Neural crest cell (in vitro differentiated cells): ENCODE measurements around the gene MAN2B1. TPM values are rescaled to one million over a fixed set of nuclear protein-coding genes. Genes with fewer than 3 reads are reported as not detected.

Experiments
- DNase-seq: peaks from one replicate; pipeline ENCODE4 v3.0.0; 2021; ENCODE audit warnings: low read depth, mixed read lengths, low spot score
- H3K27ac Mint-ChIP-seq: one replicate; pipeline ENCODE4 v1.8.0; 2021; ENCODE audit warnings: mild to moderate bottlenecking, mixed read lengths; ENCODE audit not compliant: unreplicated experiment
- H3K27me3 Mint-ChIP-seq: 2 replicates; pipeline ENCODE4 v1.8.0; 2021; ENCODE audit warnings: low read depth, mild to moderate bottlenecking, mixed read lengths
- H3K36me3 Mint-ChIP-seq: 2 replicates; pipeline ENCODE4 v1.8.0; 2021; ENCODE audit warnings: low read depth, mild to moderate bottlenecking, mixed read lengths
- H3K4me1 Mint-ChIP-seq: 2 replicates; pipeline ENCODE4 v1.8.0; 2021; ENCODE audit warnings: mixed read lengths
- H3K4me3 Mint-ChIP-seq: one replicate; pipeline ENCODE4 v1.8.0; 2021; ENCODE audit warnings: mild to moderate bottlenecking, mixed read lengths
- H3K9me3 Mint-ChIP-seq: 2 replicates; pipeline ENCODE4 v1.8.0; 2021; ENCODE audit warnings: mixed read lengths
- CTCF ChIP-seq: fragments of 200-600 bp; sonication (generic); conservative IDR thresholded peaks from 2 replicates; pipeline ENCODE4 v1.5.0; 2021; ENCODE audit warnings: antibody characterized with exemption, mild to moderate bottlenecking
- total RNA-seq: library from RNA; stranded (reverse); gene quantifications from 2 replicates; pipeline ENCODE4 v1.2.1, GENCODE V29; 2021

MAN2B1 gene
- total RNA-seq, 1 donor from 2014 or later: 103 TPM

- Mint-ChIP-seq H3K36me3 (peaks cover 19% of the 10 kb centered on the region), H3K4me3 (peak overlapping the region; percentile 79), H3K27ac (no peak overlapping the region), H3K27me3 (peaks cover 9% of the 10 kb centered on the region), H3K4me1 (peaks cover 19% of the 10 kb centered on the region), H3K9me3 (no peaks in the 10 kb centered on the region)
- TF ChIP-seq CTCF: no peak
- no peak for DNase-seq
Measured at GRCh38 chr19:12676928-12677327, 10.4 kb upstream of the MAN2B1 start.

DNA sequence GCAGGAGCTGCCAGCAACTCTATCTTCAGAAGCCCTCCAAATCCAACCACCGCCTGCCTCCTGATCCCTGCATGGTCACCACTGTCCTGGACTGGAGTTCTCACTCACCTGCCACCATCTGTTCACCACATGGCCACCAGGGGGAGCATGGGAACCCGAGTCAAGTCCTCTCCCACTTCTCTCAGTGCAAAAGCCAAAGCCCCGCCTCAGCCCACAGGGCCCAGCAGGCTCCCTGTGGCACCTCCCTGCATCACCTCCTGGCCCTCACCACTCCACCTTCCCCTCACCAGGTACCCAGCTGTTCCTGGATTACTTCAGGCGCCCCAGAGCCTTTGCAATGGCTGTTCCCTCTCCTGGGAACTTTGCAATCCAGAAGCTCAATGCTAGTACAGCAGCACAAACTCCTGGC, 9.8 kb upstream of the MAN2B1 start:
- H3K36me3 Mint-ChIP-seq: peaks cover 21% of the 10 kb centered on the region
- H3K27me3 Mint-ChIP-seq: peaks cover 10% of the 10 kb centered on the region
- TF ChIP-seq CTCF: peak; percentile 84
- H3K4me3 Mint-ChIP-seq: peak overlapping the region; percentile 79
- DNase-seq: peak; percentile 98
- no peak overlapping the region for H3K27ac Mint-ChIP-seq
- no peaks in the 10 kb centered on the region for H3K9me3 Mint-ChIP-seq
- peaks cover 20% of the 10 kb centered on the region for H3K4me1 Mint-ChIP-seq

DNA sequence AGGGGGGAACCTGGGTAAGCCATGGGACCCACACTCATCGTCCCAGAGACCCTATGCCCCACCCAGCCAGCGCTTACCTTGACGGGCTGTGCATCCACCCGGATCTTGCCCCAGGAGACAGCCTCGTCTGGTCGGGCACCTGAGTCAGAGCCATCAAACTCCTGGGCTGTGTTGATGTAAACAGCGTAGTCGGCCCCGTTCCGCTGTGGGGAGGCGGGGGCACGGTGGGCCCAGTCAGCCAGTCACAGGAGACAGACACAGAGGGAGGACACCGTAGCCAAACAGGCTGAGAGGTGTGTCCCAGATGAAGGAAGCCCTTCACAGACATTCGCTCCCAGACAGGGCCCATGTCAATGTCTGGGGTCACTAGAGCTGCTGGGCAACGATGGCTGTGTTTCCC, 9.4 kb upstream of the MAN2B1 start:
- peaks cover 17% of the 10 kb centered on the region for H3K36me3 Mint-ChIP-seq
- DNase-seq: no peak
- H3K9me3 Mint-ChIP-seq: no peaks in the 10 kb centered on the region
- H3K27ac Mint-ChIP-seq: no peak overlapping the region
- TF ChIP-seq CTCF: no peak
- H3K4me3 Mint-ChIP-seq: peak overlapping the region; percentile 79
- H3K27me3 Mint-ChIP-seq: peaks cover 6% of the 10 kb centered on the region
- peaks cover 16% of the 10 kb centered on the region for H3K4me1 Mint-ChIP-seq

DNA sequence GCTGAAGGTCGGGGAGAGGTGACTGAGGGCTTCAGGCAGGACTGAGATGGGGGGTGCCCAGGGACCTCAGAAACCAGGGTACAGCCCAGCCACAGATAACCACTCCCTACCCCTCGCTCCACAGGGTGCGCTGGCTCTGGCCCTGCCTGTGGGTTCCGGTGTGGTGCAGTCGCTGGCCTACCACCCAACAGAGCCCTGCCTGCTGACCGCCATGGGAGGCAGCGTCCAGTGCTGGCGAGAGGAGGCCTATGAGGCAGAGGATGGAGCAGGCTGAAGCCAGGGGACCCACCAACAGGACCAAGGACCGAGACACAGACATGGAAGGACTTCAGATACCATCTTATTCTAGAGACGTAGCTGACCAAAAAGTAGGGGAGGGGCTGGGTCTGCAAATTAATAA, 8.9 kb upstream of the MAN2B1 start:
- Mint-ChIP-seq H3K27me3 (peaks cover 5% of the 10 kb centered on the region), H3K36me3 (peaks cover 16% of the 10 kb centered on the region), H3K27ac (no peak overlapping the region), H3K4me3 (peak overlapping the region; percentile 50), H3K4me1 (peaks cover 15% of the 10 kb centered on the region), H3K9me3 (no peaks in the 10 kb centered on the region)
- DNase-seq: no peak
- no peak for TF ChIP-seq CTCF

DNA sequence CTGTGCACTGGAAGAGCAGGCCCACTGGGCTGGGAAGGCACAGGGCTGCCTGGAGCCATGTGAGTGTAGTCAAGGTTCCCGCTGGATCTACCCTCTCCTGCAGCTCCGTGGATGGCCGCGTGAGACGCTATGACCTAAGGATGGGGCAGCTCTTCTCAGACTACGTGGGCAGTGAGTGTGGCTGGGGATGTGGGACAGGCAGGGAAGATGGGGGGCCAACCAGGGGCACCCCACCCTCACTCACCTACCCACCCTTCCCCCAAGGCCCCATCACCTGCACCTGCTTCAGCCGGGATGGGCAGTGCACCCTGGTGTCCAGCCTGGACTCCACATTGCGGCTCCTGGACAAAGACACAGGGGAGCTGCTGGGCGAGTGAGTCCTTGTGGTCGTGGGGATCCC, 6.2 kb upstream of the MAN2B1 start:
- TF ChIP-seq CTCF: no peak
- H3K27me3 Mint-ChIP-seq: peaks cover 5% of the 10 kb centered on the region
- no peaks in the 10 kb centered on the region for H3K9me3 Mint-ChIP-seq
- DNase-seq: no peak
- H3K27ac Mint-ChIP-seq: no peak overlapping the region
- peaks cover 41% of the 10 kb centered on the region for H3K4me1 Mint-ChIP-seq
- H3K4me3 Mint-ChIP-seq: peak overlapping the region; percentile 87
- peaks cover 11% of the 10 kb centered on the region for H3K36me3 Mint-ChIP-seq
